PC-3 (cell line): Measurements from ENCODE around the gene FAM168A. TPM values are rescaled to one million over a fixed set of nuclear protein-coding genes. Genes with fewer than 3 reads are reported as not detected.

ENCODE experiments used
- ATAC-seq: fragments of 200-7000 bp; cut with Tn5 transposase; 2 replicates; pipeline ENCODE4 v1.9.1; 2020; ENCODE audit warnings: mild to moderate bottlenecking, moderate library complexity
- BruUV-seq: library from RNA; stranded (reverse); fragments of 400-500 nt; replicated peaks from 2 replicates; lab custom pipeline; 2021; lab: Mats Ljungman, UMichigan
- CTCF ChIA-PET: fragments of 300-600 bp; sonication (Branson Sonifier 250); formaldehyde crosslinking; loops from one replicate; lab custom pipeline; 2022; ENCODE audit warnings: antibody characterized with exemption; lab: Charles Lee
- POLR2A ChIA-PET: fragments of 300-600 bp; sonication (Branson Sonifier 250); formaldehyde crosslinking; loops from one replicate; lab custom pipeline; 2022; ENCODE audit warnings: antibody characterized with exemption; ENCODE audit not compliant: unreplicated experiment; lab: Charles Lee
- DNase-seq: peaks from one replicate; pipeline ENCODE4 v3.0.0-alpha.2; 2015
- H2AFZ ChIP-seq: fragments of 300-600 bp; sonication (generic); 2 replicates; pipeline ENCODE4 v1.6.0; 2016; ENCODE audit warnings: antibody characterized with exemption, low read length
- H3F3A ChIP-seq: fragments of 300-600 bp; sonication (generic); one replicate; pipeline ENCODE4 v1.6.0; 2017; ENCODE audit warnings: antibody characterized with exemption, low read length, control low read depth, mild to moderate bottlenecking; ENCODE audit not compliant: unreplicated experiment
- H3K27ac ChIP-seq: fragments of 300-600 bp; sonication (generic); 2 replicates; pipeline ENCODE4 v1.5.1; 2016; ENCODE audit warnings: mild to moderate bottlenecking, low read length
- H3K27me3 ChIP-seq: fragments of 300-600 bp; sonication (generic); 2 replicates; pipeline ENCODE4 v1.6.1; 2016; ENCODE audit warnings: low read length, mixed read lengths
- H3K36me3 ChIP-seq: fragments of 300-600 bp; sonication (generic); 2 replicates; pipeline ENCODE4 v1.6.1; 2016; ENCODE audit warnings: low read depth, mixed run types, low read length, mixed read lengths
- H3K4me1 ChIP-seq: fragments of 300-600 bp; sonication (generic); 2 replicates; pipeline ENCODE4 v1.5.1; 2016; ENCODE audit warnings: low read length; ENCODE audit not compliant: insufficient read depth
- H3K4me2 ChIP-seq: fragments of 300-600 bp; sonication (generic); 2 replicates; pipeline ENCODE4 v1.6.0; 2016; ENCODE audit warnings: low read length
- H3K4me3 ChIP-seq: fragments of 300-600 bp; sonication (generic); 2 replicates; pipeline ENCODE4 v1.5.1; 2016; ENCODE audit warnings: mild to moderate bottlenecking, low read length, mixed read lengths
- H3K79me2 ChIP-seq: fragments of 300-600 bp; sonication (generic); 2 replicates; pipeline ENCODE4 v1.6.1; 2017; ENCODE audit warnings: low read length, mixed read lengths
- H3K9ac ChIP-seq: fragments of 300-600 bp; sonication (generic); 2 replicates; pipeline ENCODE4 v1.6.0; 2016; ENCODE audit warnings: mild to moderate bottlenecking, low read length
- H3K9me2 ChIP-seq: fragments of 300-600 bp; sonication (generic); replicated peaks from 2 replicates; pipeline ENCODE4 v1.6.1; 2016; ENCODE audit warnings: mixed run types, low read length, mixed read lengths
- H3K9me3 ChIP-seq: fragments of 300-600 bp; sonication (generic); 2 replicates; pipeline ENCODE4 v1.6.1; 2016; ENCODE audit warnings: low read length, mixed read lengths
- H4K20me1 ChIP-seq: fragments of 300-600 bp; sonication (generic); 2 replicates; pipeline ENCODE4 v1.6.1; 2016; ENCODE audit warnings: low read length, mixed read lengths
- EZH2 ChIP-seq: fragments of 300-600 bp; sonication (generic); IDR thresholded peaks from one replicate; pipeline ENCODE4 v1.6.1; 2017; ENCODE audit warnings: antibody characterized with exemption, mild to moderate bottlenecking, low read length; ENCODE audit not compliant: unreplicated experiment
- EZH2phosphoT487 ChIP-seq: fragments of 300-600 bp; sonication (generic); IDR thresholded peaks from 2 replicates; pipeline ENCODE4 v1.6.1; 2018; ENCODE audit warnings: mild to moderate bottlenecking, antibody characterized with exemption, low read length, borderline replicate concordance
- intact Hi-C: fragments of 100-400 bp; cut with micrococcal nuclease; formaldehyde crosslinking; loops from 2 replicates; pipeline ENCODE4 v1.9.0; 2023
- total RNA-seq: library from RNA; depleted of rRNA; stranded (reverse); fragments of >200 nt; gene quantifications from 2 replicates; pipeline ENCODE4 v1.2.3, GENCODE V29; 2014
- TF ChIP-seq, protein P1 (sequence below): fragments of 300-600 bp; sonication (generic); conservative IDR thresholded peaks from 2 replicates; pipeline ENCODE4 v1.5.1; 2017; ENCODE audit warnings: antibody characterized with exemption, low read depth, mild to moderate bottlenecking, low read length

The FAM168A gene
- total RNA-seq, 1 experiment from 2014 or later, result 24.5 TPM

DNA sequence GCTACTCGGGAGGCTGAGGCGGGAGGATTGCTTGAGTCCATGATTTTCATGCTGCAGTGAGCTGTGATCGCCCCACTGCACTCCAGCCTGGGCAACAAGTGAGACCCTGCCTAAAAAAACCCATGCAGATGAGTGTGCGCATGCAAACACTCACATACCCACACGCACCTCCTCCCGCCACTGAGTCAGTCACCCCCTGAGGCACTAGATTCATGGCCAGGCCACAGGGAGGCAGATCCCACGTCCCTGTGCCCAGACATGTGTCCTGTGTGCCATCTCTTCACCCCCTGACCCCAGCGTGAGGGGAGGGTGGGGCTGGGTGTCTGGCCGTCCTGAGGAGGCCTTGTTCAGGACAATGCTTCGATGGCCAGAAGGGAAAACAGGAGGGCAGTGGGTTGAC is 206.2 kb downstream of the FAM168A start:
- TF ChIP-seq, protein P1, sequence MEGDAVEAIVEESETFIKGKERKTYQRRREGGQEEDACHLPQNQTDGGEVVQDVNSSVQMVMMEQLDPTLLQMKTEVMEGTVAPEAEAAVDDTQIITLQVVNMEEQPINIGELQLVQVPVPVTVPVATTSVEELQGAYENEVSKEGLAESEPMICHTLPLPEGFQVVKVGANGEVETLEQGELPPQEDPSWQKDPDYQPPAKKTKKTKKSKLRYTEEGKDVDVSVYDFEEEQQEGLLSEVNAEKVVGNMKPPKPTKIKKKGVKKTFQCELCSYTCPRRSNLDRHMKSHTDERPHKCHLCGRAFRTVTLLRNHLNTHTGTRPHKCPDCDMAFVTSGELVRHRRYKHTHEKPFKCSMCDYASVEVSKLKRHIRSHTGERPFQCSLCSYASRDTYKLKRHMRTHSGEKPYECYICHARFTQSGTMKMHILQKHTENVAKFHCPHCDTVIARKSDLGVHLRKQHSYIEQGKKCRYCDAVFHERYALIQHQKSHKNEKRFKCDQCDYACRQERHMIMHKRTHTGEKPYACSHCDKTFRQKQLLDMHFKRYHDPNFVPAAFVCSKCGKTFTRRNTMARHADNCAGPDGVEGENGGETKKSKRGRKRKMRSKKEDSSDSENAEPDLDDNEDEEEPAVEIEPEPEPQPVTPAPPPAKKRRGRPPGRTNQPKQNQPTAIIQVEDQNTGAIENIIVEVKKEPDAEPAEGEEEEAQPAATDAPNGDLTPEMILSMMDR, result no peak
- no peak for TF ChIP-seq EZH2phosphoT487
- no peak for TF ChIP-seq EZH2
- CTCF ChIA-PET, result no interaction called here

DNA sequence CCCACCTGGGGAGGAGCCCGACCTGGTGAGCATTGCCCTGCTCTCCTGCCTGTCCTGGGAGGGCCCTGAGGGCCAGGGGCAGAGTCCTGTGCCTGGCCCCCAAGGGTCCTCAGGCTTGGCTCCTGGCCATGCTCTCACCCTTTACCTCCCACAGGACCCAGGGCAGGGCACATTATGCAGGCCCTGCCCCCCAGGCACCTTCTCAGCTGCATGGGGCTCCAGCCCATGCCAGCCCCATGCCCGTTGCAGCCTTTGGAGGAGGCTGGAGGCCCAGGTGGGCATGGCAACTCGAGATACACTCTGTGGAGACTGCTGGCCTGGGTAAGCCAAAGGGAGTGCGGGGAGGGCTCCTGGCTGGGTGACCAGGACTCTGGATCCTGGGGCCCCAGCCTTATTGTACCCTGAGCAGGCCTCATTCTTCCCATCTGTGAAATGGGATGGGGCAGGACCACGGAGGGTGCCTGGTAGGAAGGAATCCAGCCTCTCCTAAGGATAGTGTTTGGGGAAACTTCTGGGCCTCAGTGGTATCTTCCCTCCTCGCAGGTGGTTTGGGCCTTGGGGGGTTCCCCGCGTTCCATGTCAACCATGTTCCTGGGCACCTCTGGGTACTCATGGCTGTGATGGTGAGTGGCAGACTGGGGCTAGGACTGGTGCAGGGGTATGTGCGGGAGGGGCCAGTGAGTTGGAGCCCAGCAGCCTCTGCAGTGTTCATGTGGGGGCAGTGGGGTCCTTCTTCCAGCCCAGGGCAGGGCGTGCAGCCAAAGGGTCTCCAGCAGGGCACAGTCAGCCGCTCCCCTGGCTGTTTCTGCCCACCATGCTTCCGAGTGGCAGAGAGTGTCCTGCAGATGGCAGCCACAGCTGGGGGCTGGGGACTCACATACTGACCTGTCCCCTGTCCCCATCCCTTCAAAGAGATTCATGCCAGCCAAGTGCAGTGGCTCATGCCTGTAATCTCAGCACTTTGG is 207.0 kb downstream of the FAM168A start:
- TF ChIP-seq EZH2 (no peak), EZH2phosphoT487 (no peak)
- TF ChIP-seq, protein P1, result no peak
- Histone ChIP-seq H4K20me1 (peaks cover 25% of the 10 kb centered on the region; the same call in 1 of the 2 replicates), H3K4me3 (no peak overlapping the region), H3K36me3 (peaks cover 17% of the 10 kb centered on the region; the same call in 1 of the 2 replicates), H2AFZ (no peak overlapping the region), H3K9ac (no peak overlapping the region), H3K9me2 (no peaks in the 10 kb centered on the region), H3F3A (no peaks in the 10 kb centered on the region), H3K79me2 (peaks cover 37% of the 10 kb centered on the region), H3K4me1 (no peaks in the 10 kb centered on the region), H3K27ac (no peak overlapping the region), H3K9me3 (no peaks in the 10 kb centered on the region), H3K4me2 (no peak overlapping the region), H3K27me3 (no peaks in the 10 kb centered on the region)
- ChIA-PET CTCF (no interaction called here), POLR2A (no interaction called here)
- BruUV-seq, result no TSS peak
- DNase-seq, result no peak
- intact Hi-C loops, result no loop called here
- no peak for ATAC-seq

More for the DNA sequence above, 206.2 kb downstream of the FAM168A start:
- H3K27me3 ChIP-seq, result no peaks in the 10 kb centered on the region
- no peak overlapping the region for H3K9ac ChIP-seq
- POLR2A ChIA-PET, result no interaction called here
- H3K79me2 ChIP-seq, result peaks cover 30% of the 10 kb centered on the region
- no peaks in the 10 kb centered on the region for H3K4me1 ChIP-seq
- H3K9me3 ChIP-seq, result no peaks in the 10 kb centered on the region
- H3K4me3 ChIP-seq, result no peak overlapping the region
- no peaks in the 10 kb centered on the region for H3F3A ChIP-seq
- H2AFZ ChIP-seq, result no peak overlapping the region
- H3K4me2 ChIP-seq, result no peak overlapping the region
- H3K27ac ChIP-seq, result no peak overlapping the region
- H3K36me3 ChIP-seq, result peaks cover 22% of the 10 kb centered on the region; the same call in 1 of the 2 replicates
- H3K9me2 ChIP-seq, result no peaks in the 10 kb centered on the region
- no TSS peak for BruUV-seq
- peaks cover 18% of the 10 kb centered on the region; the same call in 1 of the 2 replicates for H4K20me1 ChIP-seq
- intact Hi-C loops, result loop anchor here (2.0 kb wide), 1 partner anchor 85 kb away; no protein-coding TSS in a partner anchor
- DNase-seq (no peak), ATAC-seq (no peak)
